HG03060 (cell line): ENCODE results near the gene UBE2B.
"Not testable (repeated sequence)": the region's sequence is repeated elsewhere in the genome, so short reads cannot be mapped to it uniquely, and the experiment has no call there.

Experiments
- ATAC-seq: cut with Tn5 transposase; IDR thresholded peaks from one replicate; pipeline ENCODE4 v1.9.1; 2021; ENCODE audit warnings: low read depth, moderate number of reproducible peaks; ENCODE audit not compliant: unreplicated experiment

The UBE2B gene

DNA sequence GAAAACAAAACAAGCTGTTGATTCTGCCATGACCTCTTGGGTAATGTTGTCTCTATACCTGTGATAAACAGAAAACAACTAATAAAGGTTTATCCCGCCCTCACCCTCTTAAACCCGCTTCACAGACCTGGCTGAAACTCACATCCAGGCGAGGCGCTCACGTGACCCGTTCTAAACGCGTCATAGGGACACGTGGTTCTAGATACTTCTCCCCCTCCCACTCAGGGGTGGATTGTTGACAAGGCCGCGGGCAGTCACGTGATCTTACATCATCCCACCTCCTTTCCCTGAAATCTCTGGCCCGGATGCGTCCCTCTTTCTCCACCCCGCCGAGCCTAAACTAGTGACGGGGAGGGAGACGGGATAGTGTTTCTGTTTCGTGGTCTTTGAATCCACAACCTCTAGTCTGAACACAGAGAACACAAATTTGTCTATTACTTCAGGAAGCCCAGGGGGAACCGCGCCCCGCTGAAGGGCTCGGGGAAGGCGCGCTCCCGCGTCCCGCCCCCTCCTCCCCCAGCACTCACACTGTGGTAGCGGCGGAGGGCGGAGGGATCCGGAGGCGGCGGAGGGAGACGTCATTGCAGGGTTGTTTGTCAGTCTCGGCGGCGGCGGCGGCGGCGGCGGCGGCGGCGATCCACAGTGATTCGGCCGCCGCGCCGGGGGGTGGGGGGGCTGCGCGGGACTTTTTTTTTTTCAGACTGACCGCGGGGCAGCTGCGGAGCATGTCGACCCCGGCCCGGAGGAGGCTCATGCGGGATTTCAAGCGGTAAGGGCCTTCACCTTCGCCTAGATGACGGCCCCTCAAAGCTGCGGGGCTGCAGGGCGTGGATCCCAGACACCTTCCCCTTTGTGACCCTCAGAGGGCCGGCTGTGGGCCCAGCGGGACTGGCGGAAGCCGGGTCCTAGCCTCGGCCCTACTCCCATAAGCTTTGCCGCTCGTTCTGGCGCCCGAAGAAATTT is at the start of gene UBE2B:
Gene UBE2B, plus strand, starts transcription at position 699 of the 963 bp plus-strand sequence. Its CDS starts 27 bp downstream, at position 726.
- peak; percentile 70 for ATAC-seq

GRCh38 chr5:134327327-134327726 is 44.0 kb upstream of the UBE2B start:
- no peak for ATAC-seq

- ATAC-seq, result no peak
Measured at GRCh38 chr5:134328619-134329018, 42.8 kb upstream of the UBE2B start.

DNA sequence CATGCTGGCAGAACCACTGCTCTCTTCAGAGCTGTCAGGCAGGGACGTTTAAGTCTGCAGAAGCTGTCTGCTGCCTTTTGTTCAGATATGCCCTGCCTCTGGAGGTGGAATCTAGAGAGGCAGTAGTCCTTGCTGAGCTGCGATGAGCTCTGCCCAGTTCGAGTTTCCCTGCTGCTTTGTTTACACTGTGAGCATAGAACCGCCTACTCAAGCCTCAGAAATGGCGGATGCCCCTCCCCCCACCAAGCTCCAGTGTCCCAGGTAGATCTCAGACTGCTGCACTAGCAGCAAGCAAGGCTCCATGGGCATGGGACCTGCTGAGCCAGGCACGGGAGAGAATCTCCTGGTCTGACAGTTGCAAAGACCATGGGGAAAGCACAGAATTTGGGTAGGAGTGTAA is 34.5 kb upstream of the UBE2B start:
- ATAC-seq, result not testable (repeated sequence)

DNA sequence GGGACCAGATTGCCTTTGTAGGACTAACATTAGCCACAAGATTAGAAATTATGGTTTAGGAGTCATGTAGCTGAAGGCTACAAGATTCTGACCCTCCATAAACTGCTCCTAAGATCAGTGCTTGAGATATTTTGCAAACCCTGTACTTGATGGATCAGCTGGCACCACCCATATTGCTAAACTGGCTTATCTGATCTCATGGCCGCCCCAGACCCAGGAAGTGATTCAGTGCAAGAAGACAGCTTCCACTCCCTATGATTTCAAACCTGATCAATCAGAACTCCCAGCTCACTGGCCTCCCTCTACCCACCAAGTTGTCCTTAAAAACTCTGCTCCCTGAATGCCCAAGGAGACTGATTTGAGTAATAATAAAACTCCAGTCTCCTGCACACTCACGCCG is 27.9 kb upstream of the UBE2B start:
- not testable (repeated sequence) for ATAC-seq

DNA sequence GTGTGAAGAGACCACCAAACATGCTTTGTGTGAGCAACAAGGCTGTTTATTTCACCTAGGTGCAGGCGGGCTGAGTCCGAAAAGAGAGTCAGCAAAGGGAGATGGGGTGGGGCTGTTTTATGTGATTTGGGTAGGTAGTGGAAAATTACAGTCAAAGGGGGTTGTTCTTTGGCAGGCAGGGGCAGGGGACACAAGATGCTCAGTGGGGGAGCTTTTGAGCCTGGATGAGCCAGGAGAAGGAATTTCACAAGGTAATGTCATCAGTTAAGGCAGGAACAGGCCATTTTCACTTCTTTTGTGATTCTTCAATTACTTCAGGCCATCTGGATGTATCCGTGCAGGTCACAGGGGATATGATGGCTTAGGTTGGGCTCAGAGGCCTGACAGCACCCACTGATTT is 25.9 kb upstream of the UBE2B start:
- ATAC-seq, result not testable (repeated sequence)

- ATAC-seq, result no peak
Measured at GRCh38 chr5:134345996-134346395, 25.4 kb upstream of the UBE2B start.

- no peak for ATAC-seq
Measured at GRCh38 chr5:134349463-134349862, 21.9 kb upstream of the UBE2B start.

DNA sequence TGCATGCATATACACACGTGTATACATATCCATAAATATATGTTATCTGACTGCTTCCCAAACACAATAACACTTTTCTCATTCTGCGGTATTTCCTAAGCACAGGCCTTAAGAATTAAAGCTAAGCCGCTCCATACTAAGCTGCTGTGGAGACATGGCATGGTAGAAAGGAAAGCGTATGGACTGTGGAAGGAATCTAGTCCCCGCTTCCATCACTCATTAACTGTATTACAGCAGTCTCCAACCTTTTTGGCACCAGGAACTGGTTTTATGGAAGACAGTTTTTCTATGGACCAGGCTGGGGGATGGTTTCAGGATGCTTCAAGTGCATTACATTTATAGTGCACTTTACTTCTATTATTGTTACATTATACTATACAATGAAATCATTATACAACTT is 15.7 kb upstream of the UBE2B start:
- ATAC-seq, result no peak

- no peak for ATAC-seq
Measured at GRCh38 chr5:134365604-134366003, 5.8 kb upstream of the UBE2B start.

GRCh38 chr5:134370311-134370870 is 978 bp upstream of the UBE2B start:
- no peak for ATAC-seq

DNA sequence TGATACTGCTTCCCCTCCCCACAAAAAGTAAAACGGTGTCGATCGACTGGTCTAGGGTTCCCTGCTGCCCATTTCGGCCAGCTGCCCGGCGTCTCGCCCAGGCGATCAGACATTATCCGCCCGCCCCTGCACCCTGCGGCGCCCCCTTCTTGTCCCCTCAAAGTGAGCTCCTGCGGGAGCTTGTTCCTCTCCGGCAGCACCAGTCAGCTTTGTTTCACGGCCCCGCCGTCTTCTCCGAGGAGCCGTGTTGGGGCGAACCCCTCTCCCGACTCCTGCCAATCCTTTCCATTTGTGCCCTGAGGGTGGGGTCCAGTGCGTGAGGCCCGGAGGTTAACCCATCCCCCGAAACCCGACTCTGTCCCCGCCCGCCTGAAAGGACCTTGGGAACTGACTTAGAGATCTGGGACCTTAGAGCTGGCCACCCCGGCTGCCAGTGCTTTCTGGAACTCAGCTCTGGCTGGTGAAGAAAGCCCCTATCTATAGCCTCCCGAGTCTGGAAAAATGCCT is 518 bp downstream of the UBE2B start:
- no peak for ATAC-seq

DNA sequence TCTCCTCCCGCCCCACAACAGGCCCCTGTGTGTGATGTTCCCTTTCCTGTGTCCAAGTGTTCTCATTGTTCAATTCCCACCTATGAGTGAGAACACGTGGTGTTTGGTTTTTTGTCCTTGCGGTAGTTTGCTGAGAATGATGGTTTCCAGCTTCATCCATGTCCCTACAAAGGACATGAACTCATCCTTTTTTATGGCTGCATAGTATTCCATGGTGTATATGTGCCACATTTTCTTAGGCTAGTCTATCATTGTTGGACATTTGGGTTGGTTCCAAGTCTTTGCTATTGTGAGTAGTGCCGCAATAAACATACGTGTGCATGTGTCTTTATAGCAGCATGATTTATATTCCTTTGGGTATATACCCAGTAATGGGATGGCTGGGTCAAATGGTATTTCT is 2.3 kb downstream of the UBE2B start:
- ATAC-seq, result not testable (repeated sequence)

DNA sequence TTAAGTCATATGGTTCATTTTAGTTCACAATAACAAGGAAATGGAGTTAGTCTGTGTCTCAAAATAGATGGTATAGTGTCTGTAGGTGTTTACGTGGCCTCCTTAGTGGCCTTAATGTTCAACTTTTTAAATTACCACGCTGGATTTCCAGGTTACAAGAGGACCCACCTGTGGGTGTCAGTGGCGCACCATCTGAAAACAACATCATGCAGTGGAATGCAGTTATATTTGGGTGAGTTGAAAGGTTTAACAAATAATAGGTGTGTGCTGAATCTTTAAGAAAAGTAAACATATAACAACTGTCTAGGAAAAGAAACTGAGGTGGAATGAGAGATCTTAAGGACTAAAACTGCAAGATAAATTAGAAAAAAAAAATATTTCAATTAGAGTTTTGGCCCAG is 2.9 kb downstream of the UBE2B start:
- ATAC-seq, result no peak

GRCh38 chr5:134380346-134380745 is 9.0 kb downstream of the UBE2B start:
- ATAC-seq, result no peak

GRCh38 chr5:134382204-134382603 is 10.8 kb downstream of the UBE2B start:
- ATAC-seq, result not testable (repeated sequence)

GRCh38 chr5:134383980-134384697 is 12.8 kb downstream of the UBE2B start:
- no peak for ATAC-seq

DNA sequence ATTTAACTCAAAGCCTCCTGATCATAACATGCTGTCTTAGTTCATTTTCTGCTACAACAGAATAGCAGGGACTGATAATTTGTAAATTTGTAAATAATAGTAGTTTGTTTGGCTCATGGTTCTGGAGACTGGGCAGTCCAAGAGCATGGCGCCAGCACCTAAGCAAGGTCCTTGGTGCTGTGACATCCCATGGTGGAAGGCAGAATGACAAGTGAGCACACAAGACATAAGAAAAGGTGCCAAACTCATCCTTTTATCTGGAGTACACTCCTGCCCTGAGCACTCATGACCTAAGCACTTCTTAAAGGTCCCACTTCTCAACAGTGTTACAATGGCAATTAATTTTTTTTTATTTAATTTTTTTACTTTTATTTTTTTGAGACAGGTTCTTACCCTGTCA is 16.1 kb downstream of the UBE2B start:
- ATAC-seq, result no peak

DNA sequence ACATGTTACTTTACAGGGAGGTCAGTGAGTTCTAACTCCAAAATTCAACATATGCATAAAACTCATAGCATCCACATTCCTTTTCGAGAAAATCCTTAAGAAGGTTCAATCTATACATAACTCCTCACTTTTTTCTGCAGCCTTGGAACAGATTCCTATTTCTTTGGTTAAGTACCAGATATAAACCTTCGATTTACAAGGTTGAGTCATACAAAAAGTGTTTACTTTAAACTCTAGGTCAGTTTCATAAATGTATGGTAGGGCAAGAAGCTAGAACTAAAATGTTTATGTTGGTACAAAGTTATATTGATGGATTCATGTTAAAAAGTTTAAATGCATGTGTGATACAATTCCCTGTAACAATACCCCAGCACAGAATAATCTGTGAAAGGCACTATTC is 20.9 kb downstream of the UBE2B start:
- ATAC-seq, result no peak

DNA sequence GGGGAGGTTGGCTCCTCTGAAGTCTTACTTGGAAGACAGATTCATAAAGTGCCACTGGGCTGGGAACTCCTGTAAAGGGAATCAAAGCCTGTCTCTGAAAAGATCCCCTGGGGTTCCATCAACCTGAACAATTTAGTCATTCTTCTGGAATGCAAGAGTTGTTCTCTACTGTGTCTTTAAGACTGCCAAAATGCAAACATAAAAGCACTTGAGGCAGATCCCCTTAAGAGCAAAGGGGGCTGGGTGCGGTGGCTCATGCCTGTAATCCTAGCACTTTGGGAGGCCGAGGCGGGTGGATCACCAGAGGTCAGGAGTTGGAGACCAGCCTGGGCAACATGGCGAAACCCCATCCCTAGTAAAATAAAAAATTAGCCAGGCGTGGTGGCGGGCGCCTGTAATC is 23.6 kb downstream of the UBE2B start:
- no peak for ATAC-seq

DNA sequence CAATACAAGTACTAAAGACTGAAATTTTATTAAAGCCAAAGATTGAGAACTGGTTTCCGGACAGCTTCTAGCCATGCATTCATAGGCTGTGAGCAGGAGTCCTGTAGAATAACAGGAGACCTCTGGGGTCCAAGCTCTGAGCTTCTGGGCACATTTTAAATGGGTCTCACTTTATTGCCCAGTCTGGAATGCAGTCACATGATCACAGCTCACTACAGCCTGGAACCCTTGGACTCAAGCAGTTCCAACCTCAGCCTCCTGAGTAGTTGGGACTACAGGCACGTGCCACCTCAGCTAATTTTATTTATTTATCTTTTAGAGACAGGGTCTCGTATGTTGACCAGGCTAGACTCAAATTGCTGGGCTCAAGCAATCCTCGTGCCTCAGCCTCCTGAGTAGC is 24.9 kb downstream of the UBE2B start:
- no peak for ATAC-seq
